ENCODE data around the gene KDR. TPM values are rescaled to one million over a fixed set of nuclear protein-coding genes. Genes with fewer than 3 reads are reported as not detected.

KDR gene
- total RNA-seq, 6 experiments from 2014 or later: 7.9 to 22.4 (median 11.7) TPM

- no peak for TF ChIP-seq CTCF (IDR thresholded peaks at IDR 0.05)
- no peak for TF ChIP-seq POLR2A (IDR thresholded peaks at IDR 0.05)
- Histone ChIP-seq H3K36me3 (no peaks in the 10 kb centered on the region), H3K9me3 (no peaks in the 10 kb centered on the region), H3K27me3 (no peaks in the 10 kb centered on the region), H3K4me3 (no peak overlapping the region), H3K27ac (no peak overlapping the region), H3K4me1 (no peaks in the 10 kb centered on the region)
- intact Hi-C loops (cut with DNase I): no loop called here
- WGBS (ENCODE audit: insufficient coverage, low coverage, low lambda C conversion rate, missing lambda C conversion rate): 17% methylated on average over 6 of the region's 12 CpGs
- DNase-seq (no peak), ATAC-seq (peak in 3 of 4 donors; percentile 41 to 64 (median 55))
Observed at GRCh38 chr4:55169352-55169961, 44.1 kb upstream of the KDR start.

- Histone ChIP-seq H3K36me3 (no peaks in the 10 kb centered on the region), H3K4me1 (no peaks in the 10 kb centered on the region), H3K4me3 (no peak overlapping the region), H3K9me3 (no peaks in the 10 kb centered on the region), H3K27ac (no peak overlapping the region), H3K27me3 (no peaks in the 10 kb centered on the region)
- intact Hi-C loops (cut with DNase I): no loop called here
- ATAC-seq: no peak
- no peak for DNase-seq
- no peak for TF ChIP-seq POLR2A (IDR thresholded peaks at IDR 0.05)
- TF ChIP-seq CTCF (IDR thresholded peaks at IDR 0.05): no peak
- 38% methylated on average over 1 of the region's 1 CpG for WGBS (ENCODE audit: insufficient coverage, low coverage, low lambda C conversion rate, missing lambda C conversion rate)
Observed at GRCh38 chr4:55162396-55162795, 37.0 kb upstream of the KDR start.

- DNase-seq (no peak), ATAC-seq (no peak)
- WGBS (ENCODE audit: insufficient coverage, low coverage, low lambda C conversion rate, missing lambda C conversion rate): 66% methylated on average over 5 of the region's 6 CpGs
Observed at GRCh38 chr4:55161739-55162138, 36.3 kb upstream of the KDR start.

GRCh38 chr4:55159851-55160250 lies 34.5 kb upstream of the KDR start:
- no peak overlapping the region for H3K27ac ChIP-seq
- H3K36me3 ChIP-seq: no peaks in the 10 kb centered on the region
- 19% methylated on average over 1 of the region's 2 CpGs for WGBS (ENCODE audit: insufficient coverage, low coverage, low lambda C conversion rate, missing lambda C conversion rate)
- ATAC-seq (no peak), DNase-seq (no peak)
- intact Hi-C loops (cut with DNase I): no loop called here
- H3K27me3 ChIP-seq: no peaks in the 10 kb centered on the region
- TF ChIP-seq POLR2A (IDR thresholded peaks at IDR 0.05) (no peak), CTCF (IDR thresholded peaks at IDR 0.05) (no peak)
- no peaks in the 10 kb centered on the region for H3K4me1 ChIP-seq
- no peak overlapping the region for H3K4me3 ChIP-seq
- no peaks in the 10 kb centered on the region for H3K9me3 ChIP-seq

More at GRCh38 chr4:55161739-55162138, 36.3 kb upstream of the KDR start:
- intact Hi-C loops (cut with DNase I): no loop called here
- no peak overlapping the region for H3K4me3 ChIP-seq
- H3K9me3 ChIP-seq: no peaks in the 10 kb centered on the region
- no peaks in the 10 kb centered on the region for H3K36me3 ChIP-seq
- no peak overlapping the region for H3K27ac ChIP-seq
- H3K27me3 ChIP-seq: no peaks in the 10 kb centered on the region
- TF ChIP-seq CTCF (IDR thresholded peaks at IDR 0.05) (no peak), POLR2A (IDR thresholded peaks at IDR 0.05) (no peak)
- no peaks in the 10 kb centered on the region for H3K4me1 ChIP-seq
